ENCODE measurements around the gene RASGRP4. TPM values are rescaled to one million over a fixed set of nuclear protein-coding genes. Genes with fewer than 3 reads are reported as not detected.

Gene RASGRP4
- total RNA-seq, 1 experiment from 2014 or later, result not detected

GRCh38 chr19:38374332-38375097 lies 51.5 kb downstream of the RASGRP4 start, which contains the start of gene PSMD8:
Gene PSMD8 (plus strand): TSS chr19:38374571. CDS start chr19:38374602, 31 bp downstream.
- DNase-seq, result peak; percentile 99
- Histone ChIP-seq H3K4me1 (0 out of 2 replicates have a peak, but pooled peaks cover 4% of the 10 kb centered on the region), H3K4me3 (ENCODE audit: low read depth, low read length) (peak within 1 kb of the TSS; percentile 95), H3K9me3 (no peaks in the 10 kb centered on the region), H3K36me3 (ENCODE audit: control insufficient read depth, insufficient read depth, low read length) (no peaks in the 10 kb centered on the region; the same call in 1 of the 2 replicates), H3K27me3 (replicated peaks; ENCODE audit: control insufficient read depth, insufficient read depth, low read length) (no peaks in the 10 kb centered on the region)
- no TSS peak for BruUV-seq (replicated peaks)
- Mint-ChIP-seq H3K9me3 (ENCODE audit: unreplicated experiment) (no peaks in the 10 kb centered on the region), H3K4me3 (ENCODE audit: unreplicated experiment) (peak within 1 kb of the TSS; percentile 90), H3K36me3 (ENCODE audit: insufficient read depth, unreplicated experiment) (peaks cover 34% of the 10 kb centered on the region), H3K27ac (ENCODE audit: unreplicated experiment) (peak within 1 kb of the TSS; percentile 92), H3K27me3 (ENCODE audit: insufficient read depth, unreplicated experiment) (no peaks in the 10 kb centered on the region), H3K4me1 (ENCODE audit: low read depth, unreplicated experiment) (peaks cover 12% of the 10 kb centered on the region)
- intact Hi-C loops (cut with micrococcal nuclease; ENCODE audit: unreplicated experiment), result loop anchor here (1.0 kb wide), 3 partner anchors 13 to 38 kb away; no protein-coding TSS in a partner anchor
- ChIA-PET CTCF (interaction anchor here (0.5 to 2.8 kb wide), 20 partner anchors 13 to 442 kb away, joined by 3 to 58 read pairs (median 4); partner anchors contain the start of genes CATSPERG, FAM98C, GGN and KCNK6), POLR2A (interaction anchor here (0.6 to 1.9 kb wide), 21 partner anchors 10 to 475 kb away, joined by 3 to 26 read pairs (median 4); partner anchors contain the start of genes C19orf33, EIF3K, FAM98C and GGN)
- TF ChIP-seq CTCF (IDR thresholded peaks at IDR 0.05; ENCODE audit: insufficient read depth in 1 of 2, low read depth in 1 of 2, low read length in 1 of 2, severe bottlenecking in 1 of 2, unreplicated experiment in 1 of 2), result peak in 1 of 2 experiments; percentile 48

- peaks cover 12% of the 10 kb centered on the region for H3K4me1 Mint-ChIP-seq (ENCODE audit: low read depth, unreplicated experiment)
- no peaks in the 10 kb centered on the region for H3K27me3 Mint-ChIP-seq (ENCODE audit: insufficient read depth, unreplicated experiment)
- H3K36me3 Mint-ChIP-seq (ENCODE audit: insufficient read depth, unreplicated experiment), result peaks cover 29% of the 10 kb centered on the region
- POLR2A ChIA-PET, result interaction anchor here (0.6 to 1.9 kb wide), 19 partner anchors 10 to 475 kb away, joined by 3 to 26 read pairs (median 4); partner anchors contain the start of genes C19orf33, EIF3K, FAM98C and GGN
- no peaks in the 10 kb centered on the region for H3K9me3 ChIP-seq
- H3K4me1 ChIP-seq, result 0 out of 2 replicates have a peak, but pooled peaks cover 4% of the 10 kb centered on the region
- no peaks in the 10 kb centered on the region for H3K36me3 ChIP-seq (ENCODE audit: control insufficient read depth, insufficient read depth, low read length)
- peak overlapping the region; percentile 46 for H3K4me3 ChIP-seq (ENCODE audit: low read depth, low read length)
- H3K4me3 Mint-ChIP-seq (ENCODE audit: unreplicated experiment), result peak overlapping the region; percentile 90
- peak overlapping the region; percentile 92 for H3K27ac Mint-ChIP-seq (ENCODE audit: unreplicated experiment)
- H3K9me3 Mint-ChIP-seq (ENCODE audit: unreplicated experiment), result no peaks in the 10 kb centered on the region
- no peak for TF ChIP-seq CTCF (IDR thresholded peaks at IDR 0.05; ENCODE audit: insufficient read depth in 1 of 2, low read depth in 1 of 2, low read length in 1 of 2, severe bottlenecking in 1 of 2, unreplicated experiment in 1 of 2)
- intact Hi-C loops (cut with micrococcal nuclease; ENCODE audit: unreplicated experiment), result loop anchor here (1.0 kb wide), 3 partner anchors 13 to 38 kb away; no protein-coding TSS in a partner anchor
- CTCF ChIA-PET, result interaction anchor here (0.5 to 2.8 kb wide), 19 partner anchors 13 to 442 kb away, joined by 3 to 58 read pairs (median 3); partner anchors contain the start of genes CATSPERG, FAM98C, GGN and KCNK6
- DNase-seq, result no peak
- H3K27me3 ChIP-seq (replicated peaks; ENCODE audit: control insufficient read depth, insufficient read depth, low read length), result no peaks in the 10 kb centered on the region
- TSS peak; percentile 97 for BruUV-seq (replicated peaks)
Observed at GRCh38 chr19:38373907-38374331, 52.1 kb downstream of the RASGRP4 start.

- TF ChIP-seq CTCF (IDR thresholded peaks at IDR 0.05; ENCODE audit: insufficient read depth in 1 of 2, low read depth in 1 of 2, low read length in 1 of 2, severe bottlenecking in 1 of 2, unreplicated experiment in 1 of 2), result no peak
- Mint-ChIP-seq H3K36me3 (ENCODE audit: insufficient read depth, unreplicated experiment) (peaks cover 14% of the 10 kb centered on the region), H3K27me3 (ENCODE audit: insufficient read depth, unreplicated experiment) (no peaks in the 10 kb centered on the region)
Observed at GRCh38 chr19:38371081-38371480, 54.9 kb downstream of the RASGRP4 start.

More at GRCh38 chr19:38371081-38371480, 54.9 kb downstream of the RASGRP4 start:
- no peaks in the 10 kb centered on the region for H3K9me3 ChIP-seq
- ChIA-PET POLR2A (no interaction called here), CTCF (interaction anchor here (0.8 kb wide), 1 partner anchor 17 kb away, joined by 6 read pairs; the partner anchor contains the start of gene GGN)
- Mint-ChIP-seq H3K27ac (ENCODE audit: unreplicated experiment) (no peak overlapping the region), H3K9me3 (ENCODE audit: unreplicated experiment) (no peaks in the 10 kb centered on the region), H3K4me1 (ENCODE audit: low read depth, unreplicated experiment) (peaks cover 12% of the 10 kb centered on the region), H3K4me3 (ENCODE audit: unreplicated experiment) (no peak overlapping the region)
- H3K36me3 ChIP-seq (ENCODE audit: control insufficient read depth, insufficient read depth, low read length), result no peaks in the 10 kb centered on the region
- intact Hi-C loops (cut with micrococcal nuclease; ENCODE audit: unreplicated experiment), result no loop called here
- DNase-seq, result no peak
- BruUV-seq (replicated peaks), result no TSS peak
- no peaks in the 10 kb centered on the region for H3K27me3 ChIP-seq (replicated peaks; ENCODE audit: control insufficient read depth, insufficient read depth, low read length)
- no peak overlapping the region for H3K4me3 ChIP-seq (ENCODE audit: low read depth, low read length)
- 0 out of 2 replicates have a peak, but pooled peaks cover 4% of the 10 kb centered on the region for H3K4me1 ChIP-seq
